ENCODE measurements around the gene ARHGAP26. TPM values are rescaled to one million over a fixed set of nuclear protein-coding genes. Genes with fewer than 3 reads are reported as not detected.

Gene ARHGAP26
- total and polyA plus RNA-seq, 7 donors, result 5.4 to 25.5 (median 19.1) TPM

DNA sequence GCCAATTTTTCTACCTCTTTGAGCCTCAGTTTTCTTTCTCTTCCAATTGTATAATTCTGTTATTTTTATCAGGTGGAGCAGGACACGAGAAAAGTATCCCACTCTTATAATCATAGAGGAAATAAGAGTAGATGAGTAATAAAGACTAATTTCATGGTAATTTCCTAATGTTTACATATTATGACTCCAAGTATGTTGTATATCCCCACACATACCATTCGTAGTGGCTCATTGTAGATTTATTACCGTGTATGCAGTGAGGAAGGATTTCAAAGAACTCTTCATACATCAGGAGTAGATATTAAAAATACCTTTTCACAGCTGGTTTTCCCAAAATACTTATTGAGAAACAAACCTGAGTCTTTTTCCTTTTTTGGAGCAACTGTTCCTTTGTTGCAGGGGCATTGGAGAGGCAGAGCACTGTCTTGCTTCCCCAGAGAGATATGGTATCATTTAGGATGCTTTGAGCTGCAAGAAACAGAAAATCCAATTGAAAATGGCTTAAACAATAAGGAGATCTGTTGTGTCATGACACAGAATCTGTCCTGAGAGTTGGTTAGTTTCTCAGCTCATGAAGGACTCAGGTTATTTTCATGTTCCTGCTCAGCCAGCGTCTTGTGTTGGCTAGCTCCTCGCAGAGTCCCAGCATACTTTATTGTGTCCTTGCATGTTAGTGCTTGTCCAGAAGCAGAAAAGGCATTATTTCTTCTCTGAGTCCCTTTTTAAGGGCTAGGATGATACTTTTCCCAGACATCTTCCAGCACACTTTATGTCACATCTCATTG, 291.2 kb downstream of the ARHGAP26 start:
- Histone ChIP-seq H3K36me3 (no peaks in the 10 kb centered on the region), H3K4me3 (no peak overlapping the region), H3K4me1 (peaks cover 0 to 78% (median 55%) of the 10 kb centered on the region in 4 donors), H3K27ac (peak overlapping the region in 3 of 4 donors; percentile 20 to 65 (median 29)), H3K9me3 (no peaks in the 10 kb centered on the region), H3K27me3 (no peaks in the 10 kb centered on the region)
- intact Hi-C loops (cut with DNase I), result no loop called here
- 69 to 74% methylated on average over 5 of the region's 5 CpGs for WGBS, 2 donors
- no peak for DNase-seq
- TF ChIP-seq EP300 (IDR thresholded peaks at IDR 0.05), result no peak
- peak in 1 of 4 donors; percentile 33 for TF ChIP-seq POLR2AphosphoS5 (IDR thresholded peaks at IDR 0.05)

DNA sequence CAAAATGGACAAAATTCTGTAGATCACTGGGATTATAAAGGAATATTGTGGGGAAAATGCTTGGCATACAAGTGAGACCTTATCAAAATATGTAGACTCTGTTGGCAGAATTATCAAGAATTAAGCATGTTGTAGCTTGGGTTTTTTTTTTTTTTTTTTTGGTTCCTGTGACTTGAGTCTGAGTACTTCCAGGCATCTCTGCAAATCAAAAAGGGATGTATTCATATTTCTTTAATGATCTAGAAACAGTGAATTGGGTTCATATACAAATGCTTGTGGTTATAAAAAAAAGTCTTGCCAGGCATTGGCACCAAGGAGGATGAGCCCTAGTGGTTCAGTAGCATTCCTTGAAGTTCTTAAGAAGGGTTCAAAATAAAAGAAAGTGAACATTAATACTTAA, 292.2 kb downstream of the ARHGAP26 start:
- TF ChIP-seq EP300 (IDR thresholded peaks at IDR 0.05), result no peak
- TF ChIP-seq POLR2A (IDR thresholded peaks at IDR 0.05), result no peak
- TF ChIP-seq, protein P1, sequence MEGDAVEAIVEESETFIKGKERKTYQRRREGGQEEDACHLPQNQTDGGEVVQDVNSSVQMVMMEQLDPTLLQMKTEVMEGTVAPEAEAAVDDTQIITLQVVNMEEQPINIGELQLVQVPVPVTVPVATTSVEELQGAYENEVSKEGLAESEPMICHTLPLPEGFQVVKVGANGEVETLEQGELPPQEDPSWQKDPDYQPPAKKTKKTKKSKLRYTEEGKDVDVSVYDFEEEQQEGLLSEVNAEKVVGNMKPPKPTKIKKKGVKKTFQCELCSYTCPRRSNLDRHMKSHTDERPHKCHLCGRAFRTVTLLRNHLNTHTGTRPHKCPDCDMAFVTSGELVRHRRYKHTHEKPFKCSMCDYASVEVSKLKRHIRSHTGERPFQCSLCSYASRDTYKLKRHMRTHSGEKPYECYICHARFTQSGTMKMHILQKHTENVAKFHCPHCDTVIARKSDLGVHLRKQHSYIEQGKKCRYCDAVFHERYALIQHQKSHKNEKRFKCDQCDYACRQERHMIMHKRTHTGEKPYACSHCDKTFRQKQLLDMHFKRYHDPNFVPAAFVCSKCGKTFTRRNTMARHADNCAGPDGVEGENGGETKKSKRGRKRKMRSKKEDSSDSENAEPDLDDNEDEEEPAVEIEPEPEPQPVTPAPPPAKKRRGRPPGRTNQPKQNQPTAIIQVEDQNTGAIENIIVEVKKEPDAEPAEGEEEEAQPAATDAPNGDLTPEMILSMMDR (IDR thresholded peaks at IDR 0.05), result no peak
- TF ChIP-seq POLR2AphosphoS5 (IDR thresholded peaks at IDR 0.05), result no peak
- no peak overlapping the region for H3K4me3 ChIP-seq
- no peaks in the 10 kb centered on the region for H3K36me3 ChIP-seq
- no peaks in the 10 kb centered on the region for H3K27me3 ChIP-seq
- DNase-seq, result no peak
- peak overlapping the region in 1 of 4 donors; percentile 65 for H3K27ac ChIP-seq
- H3K4me1 ChIP-seq, result peaks cover 0 to 68% (median 49%) of the 10 kb centered on the region in 4 donors
- intact Hi-C loops (cut with DNase I), result no loop called here
- no peaks in the 10 kb centered on the region for H3K9me3 ChIP-seq

DNA sequence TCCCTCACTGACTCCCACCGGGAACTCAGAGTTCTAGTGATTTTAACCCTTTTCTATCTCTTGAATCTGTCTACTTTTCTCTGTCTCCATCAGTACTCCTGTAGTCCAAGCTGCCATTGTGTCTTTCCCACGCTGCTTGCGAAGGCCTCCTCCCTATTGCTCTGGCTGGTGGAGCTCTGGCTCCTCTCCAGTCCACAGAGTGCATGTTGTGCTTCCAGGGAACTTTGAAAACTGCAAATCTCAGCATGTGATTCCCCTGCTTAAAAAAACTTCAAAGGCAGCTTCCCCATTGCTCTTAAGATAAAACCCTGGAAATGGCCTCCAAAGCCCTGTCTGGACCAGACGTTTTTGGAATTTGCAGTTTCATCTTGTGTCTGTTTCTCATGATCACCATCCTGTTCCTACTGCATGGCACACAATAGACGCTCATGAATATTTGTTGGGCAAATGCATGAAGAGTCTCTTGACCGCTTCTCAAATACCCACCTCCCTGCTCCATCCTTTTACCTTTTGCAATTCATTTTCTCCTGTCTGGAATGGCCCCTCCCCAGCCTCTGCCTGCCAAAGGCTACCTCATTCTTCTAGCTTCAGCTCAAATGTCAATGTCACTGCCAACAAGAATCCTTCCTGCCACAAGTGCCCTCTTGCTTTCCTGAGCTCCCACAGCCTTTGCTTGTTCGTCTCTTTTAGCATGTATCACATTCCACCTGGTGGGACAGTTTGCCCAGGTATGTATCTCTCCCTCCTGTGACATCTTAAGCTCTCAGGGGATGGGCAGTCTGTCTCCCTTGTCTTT, 293.2 kb downstream of the ARHGAP26 start:
- Histone ChIP-seq H3K27ac (peak overlapping the region in 3 of 4 donors; percentile 17), H3K4me1 (peaks cover 0 to 63% (median 45%) of the 10 kb centered on the region in 4 donors)
- DNase-seq, result peak; percentile 78

DNA sequence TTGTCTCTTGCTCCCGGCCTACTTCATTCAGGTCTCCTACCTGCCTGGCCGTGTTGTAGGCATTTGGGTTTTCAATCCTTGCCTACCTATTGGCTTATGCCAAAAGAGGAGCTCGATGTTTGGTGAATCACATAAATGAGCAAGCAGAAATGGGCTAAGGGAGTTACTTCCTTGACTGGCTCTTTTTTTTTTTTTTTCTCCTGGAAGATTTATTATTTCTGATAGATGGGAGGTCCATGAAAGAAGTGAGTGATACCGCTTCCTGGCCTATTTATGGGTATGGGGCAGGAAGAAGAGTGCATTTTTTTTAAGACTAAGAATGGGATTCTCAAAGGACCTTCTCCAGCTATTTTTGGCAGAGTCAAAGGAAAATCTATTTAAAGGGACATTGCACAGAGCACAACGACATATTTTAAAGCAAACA, 294.1 kb downstream of the ARHGAP26 start:
- no peak for DNase-seq
- 63 to 78% methylated on average over 5 of the region's 5 CpGs for WGBS, 2 donors
- H3K36me3 ChIP-seq, result peaks cover 0 to 2% (median 0%) of the 10 kb centered on the region in 4 donors
- no peaks in the 10 kb centered on the region for H3K27me3 ChIP-seq
- no peak overlapping the region for H3K4me3 ChIP-seq
- TF ChIP-seq, protein P1 (IDR thresholded peaks at IDR 0.05), result no peak
- TF ChIP-seq POLR2AphosphoS5 (IDR thresholded peaks at IDR 0.05) (no peak), EP300 (IDR thresholded peaks at IDR 0.05) (no peak), POLR2A (IDR thresholded peaks at IDR 0.05) (no peak)
- peak overlapping the region; percentile 3 to 17 (median 17) for H3K27ac ChIP-seq
- peaks cover 0 to 63% (median 45%) of the 10 kb centered on the region in 4 donors for H3K4me1 ChIP-seq
- no peaks in the 10 kb centered on the region for H3K9me3 ChIP-seq
- intact Hi-C loops (cut with DNase I), result no loop called here

More for the DNA sequence above, 293.2 kb downstream of the ARHGAP26 start:
- TF ChIP-seq EP300 (IDR thresholded peaks at IDR 0.05), result no peak
- peak in 1 of 4 donors; percentile 20 for TF ChIP-seq POLR2AphosphoS5 (IDR thresholded peaks at IDR 0.05)
- no peak for TF ChIP-seq POLR2A (IDR thresholded peaks at IDR 0.05)
- TF ChIP-seq, protein P1 (IDR thresholded peaks at IDR 0.05), result no peak
- Histone ChIP-seq H3K27me3 (no peaks in the 10 kb centered on the region), H3K9me3 (no peaks in the 10 kb centered on the region), H3K4me3 (no peak overlapping the region), H3K36me3 (no peaks in the 10 kb centered on the region)
- intact Hi-C loops (cut with DNase I), result no loop called here
- WGBS, 2 donors, result 75 to 85% methylated on average over 7 of the region's 7 CpGs

DNA sequence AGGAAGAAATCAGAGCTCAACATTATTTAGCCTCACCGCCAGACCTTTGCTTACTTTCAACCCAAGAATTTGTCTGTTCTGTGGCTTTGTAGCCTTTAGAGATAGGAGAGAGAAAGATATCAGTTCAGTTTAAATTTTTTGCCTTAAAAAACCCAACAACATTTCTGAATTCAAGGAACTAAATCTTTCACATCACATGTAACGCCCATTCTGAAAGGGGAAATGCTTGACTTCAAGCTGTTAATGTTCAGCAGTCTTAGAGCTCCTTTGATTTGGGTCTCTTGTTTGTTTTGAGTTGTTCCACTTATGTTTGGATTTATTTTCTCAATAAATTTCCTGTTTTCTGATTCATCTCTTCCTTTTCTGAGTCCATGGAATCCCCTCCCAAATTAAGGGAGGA, 294.5 kb downstream of the ARHGAP26 start:
- no peak for TF ChIP-seq EP300 (IDR thresholded peaks at IDR 0.05)
- no peak for TF ChIP-seq POLR2A (IDR thresholded peaks at IDR 0.05)
- TF ChIP-seq, protein P1 (IDR thresholded peaks at IDR 0.05), result no peak
- no peak for TF ChIP-seq POLR2AphosphoS5 (IDR thresholded peaks at IDR 0.05)
- DNase-seq, result no peak
- Histone ChIP-seq H3K9me3 (no peaks in the 10 kb centered on the region), H3K27me3 (no peaks in the 10 kb centered on the region), H3K4me1 (peaks cover 0 to 59% (median 44%) of the 10 kb centered on the region in 4 donors), H3K4me3 (no peak overlapping the region), H3K27ac (peak overlapping the region; percentile 3 to 17 (median 17)), H3K36me3 (peaks cover 0 to 5% (median 0%) of the 10 kb centered on the region in 4 donors)
- WGBS, 2 donors, result 56 to 83% methylated on average over 2 of the region's 2 CpGs
- intact Hi-C loops (cut with DNase I), result no loop called here

All from sigmoid colon (tissue), 7 donors.